A549 (cell line): Measurements from ENCODE around the gene KCNA2. TPM values are rescaled to one million over a fixed set of nuclear protein-coding genes. Genes with fewer than 3 reads are reported as not detected.

Experiments used
- ATAC-seq, 2 experiments: fragments of 200-7000 bp in 1 of 2; fragments of >200 bp in 1 of 2; cut with Nextera tagmentation in 1 of 2; cut with Tn5 transposase in 1 of 2; 3 replicates each; pipeline versions ENCODE4 v1.8.0 to v1.9.1; 2018 to 2020; ENCODE audit warnings: mild to moderate bottlenecking in 1 of 2, moderate library complexity in 1 of 2
- CTCF ChIA-PET: fragments of 300-600 bp; sonication (Branson Sonifier 250); formaldehyde crosslinking; extraction: SDS; loops from one replicate; lab custom pipeline; 2021; ENCODE audit warnings: antibody characterized with exemption, inconsistent platforms; lab: Yijun Ruan, JAX
- POLR2A ChIA-PET: fragments of 350-600 bp; formaldehyde crosslinking; extraction: SDS; loops from one replicate; lab custom pipeline; 2021; ENCODE audit warnings: antibody characterized with exemption, inconsistent platforms; lab: Yijun Ruan, JAX
- DNase-seq, 2 experiments: peaks; one replicate each; pipeline versions ENCODE4 v3.0.0 to v3.0.0-alpha.2; 2011 to 2016; ENCODE audit warnings: low read depth in 1 of 2, low spot score in 1 of 2
- FAIRE-seq: peaks from 2 replicates; lab custom pipeline; 2011; peaks lifted over from hg19 to GRCh38; lab: Jason Lieb, UNC
- H3K27ac ChIP-seq, 2 experiments: fragments of >200 bp; sonication (Bioruptor Twin); formaldehyde crosslinking; 3 replicates each; pipeline ENCODE4 v1.5.1; 2016 to 2017
- H3K4me1 ChIP-seq: fragments of >200 bp; sonication (Bioruptor Twin); formaldehyde crosslinking; 3 replicates; pipeline ENCODE4 v1.6.1; 2016
- H3K4me2 ChIP-seq: fragments of >200 bp; sonication (Bioruptor Twin); formaldehyde crosslinking; 3 replicates; pipeline ENCODE4 v1.6.1; 2016
- H3K4me3 ChIP-seq: fragments of >200 bp; sonication (Bioruptor Twin); formaldehyde crosslinking; 3 replicates; pipeline ENCODE4 v1.5.1; 2016
- H3K9me3 ChIP-seq: fragments of >200 bp; sonication (Bioruptor Twin); formaldehyde crosslinking; 3 replicates; pipeline ENCODE4 v1.6.1; 2016
- BCL3 ChIP-seq: fragments of >200 bp; sonication (Bioruptor Twin); formaldehyde crosslinking; IDR thresholded peaks from 3 replicates; pipeline ENCODE4 v1.6.1; 2016
- CBX8 ChIP-seq: fragments of 200-600 bp; sonication (generic); IDR thresholded peaks from 2 replicates; pipeline ENCODE4 v1.6.1; 2016
- EHF ChIP-seq: fragments of 250-450 bp; sonication (Bioruptor Pico); IDR thresholded peaks from 2 replicates; pipeline ENCODE4 v1.5.0; 2020; ENCODE audit warnings: mild to moderate bottlenecking
- ESRRA ChIP-seq: fragments of 150-350 bp; IDR thresholded peaks from 2 replicates; pipeline ENCODE4 v1.6.1; 2014; ENCODE audit warnings: mild to moderate bottlenecking, low read length, borderline replicate concordance
- FOSB ChIP-seq: fragments of 250-450 bp; sonication (Bioruptor Pico); IDR thresholded peaks from 2 replicates; pipeline ENCODE4 v1.5.0; 2020; ENCODE audit warnings: mild to moderate bottlenecking, moderate library complexity
- HOXB13 ChIP-seq: fragments of 250-450 bp; sonication (Bioruptor Pico); IDR thresholded peaks from 2 replicates; pipeline ENCODE4 v1.5.0; 2020; ENCODE audit warnings: low read depth, mild to moderate bottlenecking, moderate library complexity
- JUN ChIP-seq, 2 experiments: fragments of >200 bp; sonication (Bioruptor Twin); formaldehyde crosslinking; IDR thresholded peaks; 2 replicates in 1 of 2; 3 replicates in 1 of 2; pipeline ENCODE4 v1.6.1; 2016 to 2017
- JUNB ChIP-seq: fragments of >200 bp; sonication (Bioruptor Twin); formaldehyde crosslinking; IDR thresholded peaks from 2 replicates; pipeline ENCODE4 v1.6.1; 2016
- KDM1A ChIP-seq: fragments of 200-600 bp; sonication (generic); IDR thresholded peaks from 2 replicates; pipeline ENCODE4 v1.6.1; 2016; ENCODE audit warnings: low read depth, mild to moderate bottlenecking
- MAFK ChIP-seq: fragments of 450-650 bp; IDR thresholded peaks from 2 replicates; pipeline ENCODE4 v1.6.1; 2014; ENCODE audit not compliant: partially characterized antibody
- MYC ChIP-seq: IDR thresholded peaks from 2 replicates; pipeline ENCODE4 v1.6.1; 2012; ENCODE audit warnings: mild to moderate bottlenecking, inconsistent platforms, low read length, improper control_type of control experiment, borderline replicate concordance
- NFE2L2 ChIP-seq: fragments of 150-350 bp; conservative IDR thresholded peaks from 2 replicates; pipeline ENCODE4 v1.6.1; 2014; ENCODE audit warnings: low read length
- NR3C1 ChIP-seq: fragments of >200 bp; sonication (Bioruptor Twin); formaldehyde crosslinking; IDR thresholded peaks from 3 replicates; pipeline ENCODE4 v1.6.1; 2017
- PHF8 ChIP-seq: fragments of 200-600 bp; sonication (generic); IDR thresholded peaks from 2 replicates; pipeline ENCODE4 v1.6.1; 2016; ENCODE audit warnings: low read depth, mild to moderate bottlenecking, antibody characterized with exemption, moderate library complexity, borderline replicate concordance
- RAD21 ChIP-seq, 2 experiments: fragments of >200 bp in 1 of 2; sonication (Bioruptor Twin) in 1 of 2; formaldehyde crosslinking in 1 of 2; IDR thresholded peaks in 1 of 2; conservative IDR thresholded peaks in 1 of 2; 2 replicates in 1 of 2; 3 replicates in 1 of 2; pipeline ENCODE4 v1.6.1; 2012 to 2018; ENCODE audit warnings: inconsistent platforms in 1 of 2
- RCOR1 ChIP-seq: fragments of 150-350 bp; IDR thresholded peaks from 2 replicates; pipeline ENCODE4 v1.6.1; 2014; ENCODE audit warnings: antibody characterized with exemption, low read length, low read depth
- RFX5 ChIP-seq: fragments of 450-650 bp; IDR thresholded peaks from 2 replicates; pipeline ENCODE4 v1.7.1; 2014; ENCODE audit warnings: antibody characterized with exemption, mild to moderate bottlenecking, moderate library complexity
- SMC3 ChIP-seq: fragments of >200 bp; sonication (Bioruptor Twin); formaldehyde crosslinking; IDR thresholded peaks from 3 replicates; pipeline ENCODE4 v1.6.1; 2018; ENCODE audit warnings: inconsistent platforms
- TFCP2L1 ChIP-seq: fragments of 250-450 bp; sonication (Bioruptor Pico); IDR thresholded peaks from 2 replicates; pipeline ENCODE4 v1.5.0; 2021; ENCODE audit warnings: mild to moderate bottlenecking
- TP53 ChIP-seq: fragments of 250-450 bp; sonication (Bioruptor Pico); IDR thresholded peaks from 2 replicates; pipeline ENCODE4 v1.5.0; 2021; ENCODE audit warnings: mild to moderate bottlenecking, moderate library complexity
- ZNF302 ChIP-seq: fragments of 250-450 bp; sonication (Bioruptor Pico); IDR thresholded peaks from 2 replicates; pipeline ENCODE4 v1.9.0; 2021; ENCODE audit warnings: inconsistent platforms, mild to moderate bottlenecking, moderate library complexity
- ZSCAN20 ChIP-seq: fragments of 250-450 bp; sonication (Bioruptor Pico); IDR thresholded peaks from 2 replicates; pipeline ENCODE4 v1.8.0; 2022; ENCODE audit warnings: mild to moderate bottlenecking, moderate library complexity
- WGBS: methylation state at CpG from one replicate; pipeline ENCODE4 v1.1.6; 2017; ENCODE audit errors: missing lambda C conversion rate; 5-methylcytosine and 5-hydroxymethylcytosine counted together
- polyA plus RNA-seq, 4 experiments: library from polyadenylated mRNA; depleted of rRNA in 3 of 4; stranded (reverse); fragments of >200 nt; fragmentation: RNase III in 1 of 4; extraction: RNeasy Plus Mini Kit Qiagen cat#74134 plus additional on column Dnase treatment in 1 of 4; gene quantifications; 2 replicates in 3 of 4; 3 replicates in 1 of 4; pipeline ENCODE4 v1.2.3, GENCODE V29; 2011 to 2017
- TF ChIP-seq, protein P1 (sequence below): fragments of >200 bp; sonication (Bioruptor Twin); formaldehyde crosslinking; IDR thresholded peaks from 3 replicates; pipeline ENCODE4 v1.5.1; 2016
- TF ChIP-seq, protein P2 (sequence below): IDR thresholded peaks from 2 replicates; pipeline ENCODE4 v1.6.1; 2012
- TF ChIP-seq, protein P3 (sequence below): IDR thresholded peaks from 2 replicates; pipeline ENCODE4 v1.6.1; 2012; ENCODE audit warnings: low read depth, borderline replicate concordance
- TF ChIP-seq, protein P4 (sequence below): fragments of >200 bp; sonication (Bioruptor Twin); formaldehyde crosslinking; IDR thresholded peaks from 2 replicates; pipeline ENCODE4 v1.6.1; 2016

The KCNA2 gene
- polyA plus RNA-seq, 2 of the 4 experiments (the other 2 are of a cell fraction), result 0.04 to 0.05 TPM

DNA sequence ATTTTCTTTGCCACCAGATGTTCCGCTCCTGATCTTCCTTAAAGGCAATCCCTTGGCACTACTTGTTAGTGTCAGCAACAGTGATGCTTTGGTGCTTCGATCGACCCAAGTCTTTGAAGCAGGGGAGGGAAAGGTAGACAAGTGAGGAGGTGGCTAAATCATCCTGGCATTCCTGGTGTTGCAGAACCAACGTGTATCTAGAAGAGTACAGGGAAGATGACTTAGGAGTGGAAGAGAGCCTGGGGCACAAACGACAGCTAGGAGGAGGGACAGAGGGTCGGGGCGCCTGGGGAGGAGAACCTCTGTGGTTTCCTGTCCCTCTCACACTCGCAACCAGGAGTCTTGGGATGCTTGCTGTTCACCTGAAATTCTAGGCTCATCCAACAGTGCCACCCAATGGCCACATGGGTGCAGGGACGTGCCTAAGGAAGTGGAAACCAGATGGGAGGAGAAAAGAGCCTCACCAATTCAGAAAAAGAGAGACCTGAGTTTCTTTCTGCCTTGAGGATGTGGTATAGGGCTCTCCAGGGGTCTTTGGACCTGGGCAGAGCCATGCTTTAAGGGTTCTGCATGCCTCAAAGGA is 9.5 kb upstream of the KCNA2 start:
- CTCF ChIA-PET, result interaction anchor here (0.6 to 6.4 kb wide), 15 partner anchors 9 to 506 kb away, joined by 3 to 47 read pairs (median 4); partner anchors contain the start of gene KCNA2
- FAIRE-seq, result no peak
- peak; percentile 65 to 73 for DNase-seq
- peak overlapping the region; percentile 56 for H3K4me2 ChIP-seq
- peak overlapping the region; percentile 47 to 71; a peak in 4 of 6 replicates for H3K27ac ChIP-seq
- WGBS, result 17% methylated on average over 9 of the region's 9 CpGs
- POLR2A ChIA-PET, result no interaction called here
- no peak overlapping the region for H3K4me3 ChIP-seq
- H3K9me3 ChIP-seq, result no peaks in the 10 kb centered on the region
- TF ChIP-seq JUNB (no peak), TP53 (CRISPR knock-in tag) (no peak), SMC3 (peak; percentile 57; the same call in 2 of the 3 replicates), NFE2L2 (no peak), RAD21 (conservative IDR thresholded peaks at IDR 0.05 in 1 of 2, IDR thresholded peaks at IDR 0.05 in 1 of 2) (peak; percentile 75 to 85)
- TF ChIP-seq, protein P1, sequence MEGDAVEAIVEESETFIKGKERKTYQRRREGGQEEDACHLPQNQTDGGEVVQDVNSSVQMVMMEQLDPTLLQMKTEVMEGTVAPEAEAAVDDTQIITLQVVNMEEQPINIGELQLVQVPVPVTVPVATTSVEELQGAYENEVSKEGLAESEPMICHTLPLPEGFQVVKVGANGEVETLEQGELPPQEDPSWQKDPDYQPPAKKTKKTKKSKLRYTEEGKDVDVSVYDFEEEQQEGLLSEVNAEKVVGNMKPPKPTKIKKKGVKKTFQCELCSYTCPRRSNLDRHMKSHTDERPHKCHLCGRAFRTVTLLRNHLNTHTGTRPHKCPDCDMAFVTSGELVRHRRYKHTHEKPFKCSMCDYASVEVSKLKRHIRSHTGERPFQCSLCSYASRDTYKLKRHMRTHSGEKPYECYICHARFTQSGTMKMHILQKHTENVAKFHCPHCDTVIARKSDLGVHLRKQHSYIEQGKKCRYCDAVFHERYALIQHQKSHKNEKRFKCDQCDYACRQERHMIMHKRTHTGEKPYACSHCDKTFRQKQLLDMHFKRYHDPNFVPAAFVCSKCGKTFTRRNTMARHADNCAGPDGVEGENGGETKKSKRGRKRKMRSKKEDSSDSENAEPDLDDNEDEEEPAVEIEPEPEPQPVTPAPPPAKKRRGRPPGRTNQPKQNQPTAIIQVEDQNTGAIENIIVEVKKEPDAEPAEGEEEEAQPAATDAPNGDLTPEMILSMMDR, result peak; percentile 66
- TF ChIP-seq, protein P2, sequence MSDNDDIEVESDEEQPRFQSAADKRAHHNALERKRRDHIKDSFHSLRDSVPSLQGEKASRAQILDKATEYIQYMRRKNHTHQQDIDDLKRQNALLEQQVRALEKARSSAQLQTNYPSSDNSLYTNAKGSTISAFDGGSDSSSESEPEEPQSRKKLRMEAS, result no peak
- H3K4me1 ChIP-seq, result peaks cover 15% of the 10 kb centered on the region
- peak; percentile 82 to 88; a peak in 5 of 6 replicates for ATAC-seq

- Histone ChIP-seq H3K4me2 (no peak overlapping the region), H3K4me1 (peaks cover 12% of the 10 kb centered on the region), H3K9me3 (no peaks in the 10 kb centered on the region), H3K27ac (no peak overlapping the region), H3K4me3 (no peak overlapping the region)
- FAIRE-seq (no peak), ATAC-seq (no peak), DNase-seq (peak in 1 of 2 experiments; percentile 12)
- POLR2A ChIA-PET, result no interaction called here
- 34% methylated on average over 10 of the region's 10 CpGs for WGBS
- CTCF ChIA-PET, result interaction anchor here (1.0 to 6.0 kb wide), 4 partner anchors 57 to 154 kb away, joined by 3 to 41 read pairs (median 8); no protein-coding TSS in a partner anchor
- TF ChIP-seq MYC (no peak), ESRRA (no peak), CBX8 (no peak), MAFK (no peak)
Observed at GRCh38 chr1:110612060-110612745, 6.0 kb upstream of the KCNA2 start.

- Histone ChIP-seq H3K4me1 (peaks cover under 1% of the 10 kb centered on the region; the same call in 1 of the 3 replicates), H3K4me2 (no peak overlapping the region), H3K27ac (no peak overlapping the region), H3K4me3 (no peak overlapping the region), H3K9me3 (no peaks in the 10 kb centered on the region)
- ATAC-seq (no peak), FAIRE-seq (no peak), DNase-seq (no peak)
- ChIA-PET POLR2A (no interaction called here), CTCF (interaction anchor here (1.0 to 1.3 kb wide), 2 partner anchors 155 to 170 kb away, joined by 3 read pairs; no protein-coding TSS in a partner anchor)
- TF ChIP-seq RCOR1 (no peak), KDM1A (no peak), NR3C1 (no peak)
- WGBS, result 22% methylated on average over 4 of the region's 4 CpGs
Observed at GRCh38 chr1:110610696-110611286, 4.6 kb upstream of the KCNA2 start.

- ATAC-seq (no peak), DNase-seq (no peak)
- no peaks in the 10 kb centered on the region for H3K4me1 ChIP-seq
- H3K4me3 ChIP-seq, result no peak overlapping the region
- H3K4me2 ChIP-seq, result no peak overlapping the region
- POLR2A ChIA-PET, result no interaction called here
- CTCF ChIA-PET, result interaction anchor here (1.3 to 6.6 kb wide), 2 partner anchors 8 to 171 kb away, joined by 3 to 47 read pairs; no protein-coding TSS in a partner anchor
- TF ChIP-seq ZSCAN20 (CRISPR knock-in tag) (no peak), RFX5 (no peak), PHF8 (no peak), FOSB (CRISPR knock-in tag) (no peak), EHF (no peak), TP53 (CRISPR knock-in tag) (no peak), BCL3 (no peak), HOXB13 (CRISPR knock-in tag) (no peak), NR3C1 (no peak), JUN (IDR thresholded peaks at IDR 0.05) (no peak), TFCP2L1 (no peak), ZNF302 (CRISPR knock-in tag) (no peak)
- TF ChIP-seq, protein P3, sequence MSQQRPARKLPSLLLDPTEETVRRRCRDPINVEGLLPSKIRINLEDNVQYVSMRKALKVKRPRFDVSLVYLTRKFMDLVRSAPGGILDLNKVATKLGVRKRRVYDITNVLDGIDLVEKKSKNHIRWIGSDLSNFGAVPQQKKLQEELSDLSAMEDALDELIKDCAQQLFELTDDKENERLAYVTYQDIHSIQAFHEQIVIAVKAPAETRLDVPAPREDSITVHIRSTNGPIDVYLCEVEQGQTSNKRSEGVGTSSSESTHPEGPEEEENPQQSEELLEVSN, result no peak
- TF ChIP-seq, protein P4, sequence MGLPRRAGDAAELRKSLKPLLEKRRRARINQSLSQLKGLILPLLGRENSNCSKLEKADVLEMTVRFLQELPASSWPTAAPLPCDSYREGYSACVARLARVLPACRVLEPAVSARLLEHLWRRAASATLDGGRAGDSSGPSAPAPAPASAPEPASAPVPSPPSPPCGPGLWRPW, result no peak
- TF ChIP-seq, all 56 proteins: peak for 0
- no peak for FAIRE-seq
- H3K9me3 ChIP-seq, result no peaks in the 10 kb centered on the region
- H3K27ac ChIP-seq, result no peak overlapping the region
Observed at GRCh38 chr1:110610084-110610483, 3.9 kb upstream of the KCNA2 start.
